H9 (cell line): Measurements from ENCODE around the gene LRRC10. TPM values are rescaled to one million over a fixed set of nuclear protein-coding genes. Genes with fewer than 3 reads are reported as not detected.

ENCODE experiments used
- DNase-seq: peaks from one replicate; pipeline ENCODE4 v3.0.0-alpha.2; 2017
- H2AFZ ChIP-seq: one replicate; pipeline ENCODE4 v1.6.1; 2013; ENCODE audit warnings: mild to moderate bottlenecking, low read length, control low read depth, moderate library complexity
- H2AK5ac ChIP-seq: 2 replicates; pipeline ENCODE4 v1.6.1; 2013; ENCODE audit warnings: low read length, control low read depth, mixed read lengths; ENCODE audit not compliant: insufficient read length
- H2BK120ac ChIP-seq: one replicate; pipeline ENCODE4 v1.6.1; 2013; ENCODE audit warnings: low read depth, mild to moderate bottlenecking, low read length, control low read depth, inconsistent platforms; ENCODE audit not compliant: poor library complexity, severe bottlenecking
- H2BK12ac ChIP-seq: 2 replicates; pipeline ENCODE4 v1.6.1; 2013; ENCODE audit warnings: low read length, control low read depth, mixed read lengths, low read depth; ENCODE audit not compliant: insufficient read length
- H2BK15ac ChIP-seq: 2 replicates; pipeline ENCODE4 v1.6.1; 2013; ENCODE audit warnings: low read depth, low read length, control low read depth
- H2BK20ac ChIP-seq: one replicate; pipeline ENCODE4 v1.6.1; 2013; ENCODE audit warnings: low read depth, mild to moderate bottlenecking, low read length, control low read depth, inconsistent platforms; ENCODE audit not compliant: poor library complexity, severe bottlenecking
- H2BK5ac ChIP-seq: 2 replicates; pipeline ENCODE4 v1.6.1; 2013; ENCODE audit warnings: low read length, control low read depth, mixed read lengths; ENCODE audit not compliant: insufficient read length
- H3K14ac ChIP-seq: 2 replicates; pipeline ENCODE4 v1.6.1; 2013; ENCODE audit warnings: low read length, control low read depth; ENCODE audit not compliant: insufficient read depth
- H3K18ac ChIP-seq: 2 replicates; pipeline ENCODE4 v1.6.1; 2013; ENCODE audit warnings: low read depth, mild to moderate bottlenecking, mixed read lengths, low read length, control low read depth; ENCODE audit not compliant: insufficient read length
- H3K23ac ChIP-seq: 2 replicates; pipeline ENCODE4 v1.6.1; 2013; ENCODE audit warnings: low read length, control low read depth, mixed read lengths, low read depth; ENCODE audit not compliant: insufficient read length
- H3K23me2 ChIP-seq: 2 replicates; pipeline ENCODE4 v1.6.1; 2013; ENCODE audit warnings: low read depth, mild to moderate bottlenecking, mixed read lengths, low read length, control low read depth; ENCODE audit not compliant: insufficient read length, poor library complexity, severe bottlenecking
- H3K27ac ChIP-seq: 2 replicates; pipeline ENCODE4 v1.5.1; 2013; ENCODE audit warnings: low read length, control low read depth, mixed read lengths, low read depth; ENCODE audit not compliant: insufficient read length
- H3K27me3 ChIP-seq: 2 replicates; pipeline ENCODE4 v1.6.1; 2013; ENCODE audit warnings: low read length, control low read depth, inconsistent platforms; ENCODE audit not compliant: insufficient read depth
- H3K4ac ChIP-seq: 2 replicates; pipeline ENCODE4 v1.6.1; 2013; ENCODE audit warnings: low read depth, mild to moderate bottlenecking, control low read depth, inconsistent platforms, low read length, moderate library complexity
- H3K4me1 ChIP-seq: 2 replicates; pipeline ENCODE4 v1.6.1; 2013; ENCODE audit warnings: low read length, control low read depth, inconsistent platforms; ENCODE audit not compliant: insufficient read depth
- H3K4me2 ChIP-seq: 2 replicates; pipeline ENCODE4 v1.6.1; 2013; ENCODE audit warnings: low read length, control low read depth, mixed read lengths; ENCODE audit not compliant: insufficient read length, insufficient read depth
- H3K56ac ChIP-seq: 2 replicates; pipeline ENCODE4 v1.6.1; 2013; ENCODE audit warnings: low read depth, mild to moderate bottlenecking, mixed read lengths, low read length, control low read depth; ENCODE audit not compliant: insufficient read length
- H3K79me1 ChIP-seq: 2 replicates; pipeline ENCODE4 v1.6.1; 2013; ENCODE audit warnings: low read depth, mild to moderate bottlenecking, moderate library complexity, low read length, control low read depth, inconsistent platforms; ENCODE audit not compliant: insufficient read depth, poor library complexity, severe bottlenecking
- H3K79me2 ChIP-seq: 2 replicates; pipeline ENCODE4 v1.6.1; 2013; ENCODE audit warnings: low read length, control low read depth, inconsistent platforms; ENCODE audit not compliant: insufficient read depth
- H3K9ac ChIP-seq: 2 replicates; pipeline ENCODE4 v1.6.1; 2013; ENCODE audit warnings: low read length, control low read depth, mixed read lengths; ENCODE audit not compliant: insufficient read length; ENCODE audit errors: extremely low read depth
- H3K9me3 ChIP-seq: one replicate; pipeline ENCODE4 v1.6.1; 2013; ENCODE audit warnings: low read depth, low read length, inconsistent platforms; ENCODE audit not compliant: control insufficient read depth
- H3T11ph ChIP-seq: one replicate; pipeline ENCODE4 v1.6.1; 2013; ENCODE audit warnings: mild to moderate bottlenecking, low read length, control low read depth, inconsistent platforms
- H4K20me1 ChIP-seq: one replicate; pipeline ENCODE4 v1.6.1; 2013; ENCODE audit not compliant: control insufficient read depth, insufficient read length, insufficient read depth
- H4K5ac ChIP-seq: 2 replicates; pipeline ENCODE4 v1.6.1; 2013; ENCODE audit warnings: low read depth, mild to moderate bottlenecking, mixed read lengths, low read length, control low read depth; ENCODE audit not compliant: insufficient read length
- H4K8ac ChIP-seq: replicated peaks from 2 replicates; pipeline ENCODE4 v1.6.1; 2013; ENCODE audit warnings: low read length, control low read depth, mixed read lengths, low read depth; ENCODE audit not compliant: insufficient read length
- H4K91ac ChIP-seq: 2 replicates; pipeline ENCODE4 v1.6.1; 2013; ENCODE audit warnings: low read depth, mild to moderate bottlenecking, moderate library complexity, mixed read lengths, low read length, control low read depth; ENCODE audit not compliant: insufficient read length
- H3K27ac Mint-ChIP-seq, 3 experiments: 2 replicates in 2 of 3; 3 replicates in 1 of 3; pipeline ENCODE4 v1.8.0; 2020 to 2021; ENCODE audit warnings: mixed read lengths in 3 of 3, mild to moderate bottlenecking in 1 of 3, moderate library complexity in 1 of 3
- H3K27me3 Mint-ChIP-seq: 2 replicates; pipeline ENCODE4 v1.8.0; 2021; ENCODE audit warnings: low read depth, mild to moderate bottlenecking, moderate library complexity, mixed read lengths
- H3K36me3 Mint-ChIP-seq, 3 experiments: 2 replicates in 2 of 3; 3 replicates in 1 of 3; pipeline ENCODE4 v1.8.0; 2020 to 2021; ENCODE audit warnings: low read depth in 3 of 3, mixed read lengths in 3 of 3; ENCODE audit not compliant: insufficient read depth in 1 of 3
- H3K4me1 Mint-ChIP-seq, 2 experiments: 2 replicates each; pipeline ENCODE4 v1.8.0; 2020; ENCODE audit warnings: mixed read lengths in 2 of 2
- H3K4me3 Mint-ChIP-seq, 2 experiments: 2 replicates in 1 of 2; 3 replicates in 1 of 2; pipeline ENCODE4 v1.8.0; 2020 to 2021; ENCODE audit warnings: mild to moderate bottlenecking in 2 of 2, mixed read lengths in 2 of 2, moderate library complexity in 1 of 2
- H3K9me3 Mint-ChIP-seq, 2 experiments: 2 replicates in 1 of 2; 3 replicates in 1 of 2; pipeline ENCODE4 v1.8.0; 2020; ENCODE audit warnings: mild to moderate bottlenecking in 2 of 2, mixed read lengths in 2 of 2, moderate library complexity in 1 of 2
- CTCF ChIP-seq: fragments of 200-600 bp; sonication (generic); conservative IDR thresholded peaks from 3 replicates; pipeline ENCODE4 v1.8.0; 2021; ENCODE audit warnings: antibody characterized with exemption, mild to moderate bottlenecking
- WGBS: extraction: QIAGEN DNeasy Blood & Tissue Kit; methylation state at CpG from one replicate; pipeline ENCODE4 v1.1.7; 2013; ENCODE audit warnings: missing lambda C conversion rate, low lambda C conversion rate, mixed read lengths; ENCODE audit not compliant: insufficient read length; ENCODE audit errors: extremely low coverage; 5-methylcytosine and 5-hydroxymethylcytosine counted together
- total RNA-seq: library from RNA; stranded (reverse); gene quantifications from 2 replicates; pipeline ENCODE4 v1.2.1, GENCODE V29; 2021

Gene LRRC10
- total RNA-seq, 1 experiment from 2014 or later: not detected

GRCh38 chr12:69651922-69652321, 41.2 kb upstream of the LRRC10 start:
- Histone ChIP-seq H2AFZ (no peak overlapping the region), H3K9ac (no peak overlapping the region), H3K79me1 (no peaks in the 10 kb centered on the region), H3K56ac (no peak overlapping the region), H4K91ac (no peak overlapping the region), H2BK12ac (no peak overlapping the region), H3K9me3 (no peaks in the 10 kb centered on the region), H4K8ac (no peak overlapping the region), H3K4ac (no peak overlapping the region), H3T11ph (no peak overlapping the region), H3K4me2 (no peak overlapping the region), H2BK20ac (no peak overlapping the region), H3K79me2 (no peaks in the 10 kb centered on the region), H3K18ac (no peak overlapping the region), H2AK5ac (no peak overlapping the region), H3K14ac (no peak overlapping the region), H2BK5ac (no peak overlapping the region), H2BK15ac (no peak overlapping the region), H4K5ac (no peak overlapping the region), H2BK120ac (no peak overlapping the region), H3K23ac (no peak overlapping the region), H3K27me3 (no peaks in the 10 kb centered on the region), H3K23me2 (no peaks in the 10 kb centered on the region), H3K4me1 (no peaks in the 10 kb centered on the region), H4K20me1 (no peaks in the 10 kb centered on the region), H3K27ac (no peak overlapping the region)
- WGBS: no CpG with 5 or more reads among the region's 3 CpGs
- no peak for TF ChIP-seq CTCF
- H3K4me3 Mint-ChIP-seq: no peak overlapping the region
- H3K27me3 Mint-ChIP-seq: no peaks in the 10 kb centered on the region
- no peaks in the 10 kb centered on the region for H3K4me1 Mint-ChIP-seq
- H3K27ac Mint-ChIP-seq: no peak overlapping the region
- DNase-seq: no peak
- H3K9me3 Mint-ChIP-seq: no peaks in the 10 kb centered on the region
- no peaks in the 10 kb centered on the region for H3K36me3 Mint-ChIP-seq
